Measurements from ENCODE around the gene CSE1L.

CSE1L gene

GRCh38 chr20:49046087-49046900, at the start of gene CSE1L:
TSS of gene CSE1L (plus strand) at chr20:49046312. CDS start at chr20:49058464, 12,152 bp downstream.
- ChIA-PET POLR2A (interaction anchor here (0.6 to 1.1 kb wide), 2 partner anchors 32 to 56 kb away, joined by 3 to 4 read pairs; no protein-coding TSS in a partner anchor), CTCF (interaction anchor here (0.8 to 2.7 kb wide), 4 partner anchors 8 to 171 kb away, joined by 3 to 10 read pairs (median 5); no protein-coding TSS in a partner anchor)
- peak within 1 kb of the TSS; percentile 100 for H3K4me3 ChIP-seq (ENCODE audit: low read depth, low read length)
- peak; percentile 69 for DNase-seq (ENCODE audit: low read depth, low spot score)
- TF ChIP-seq, protein P1, sequence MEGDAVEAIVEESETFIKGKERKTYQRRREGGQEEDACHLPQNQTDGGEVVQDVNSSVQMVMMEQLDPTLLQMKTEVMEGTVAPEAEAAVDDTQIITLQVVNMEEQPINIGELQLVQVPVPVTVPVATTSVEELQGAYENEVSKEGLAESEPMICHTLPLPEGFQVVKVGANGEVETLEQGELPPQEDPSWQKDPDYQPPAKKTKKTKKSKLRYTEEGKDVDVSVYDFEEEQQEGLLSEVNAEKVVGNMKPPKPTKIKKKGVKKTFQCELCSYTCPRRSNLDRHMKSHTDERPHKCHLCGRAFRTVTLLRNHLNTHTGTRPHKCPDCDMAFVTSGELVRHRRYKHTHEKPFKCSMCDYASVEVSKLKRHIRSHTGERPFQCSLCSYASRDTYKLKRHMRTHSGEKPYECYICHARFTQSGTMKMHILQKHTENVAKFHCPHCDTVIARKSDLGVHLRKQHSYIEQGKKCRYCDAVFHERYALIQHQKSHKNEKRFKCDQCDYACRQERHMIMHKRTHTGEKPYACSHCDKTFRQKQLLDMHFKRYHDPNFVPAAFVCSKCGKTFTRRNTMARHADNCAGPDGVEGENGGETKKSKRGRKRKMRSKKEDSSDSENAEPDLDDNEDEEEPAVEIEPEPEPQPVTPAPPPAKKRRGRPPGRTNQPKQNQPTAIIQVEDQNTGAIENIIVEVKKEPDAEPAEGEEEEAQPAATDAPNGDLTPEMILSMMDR (IDR thresholded peaks at IDR 0.05; ENCODE audit: insufficient read depth, low read length, missing control alignments): no peak

DNA sequence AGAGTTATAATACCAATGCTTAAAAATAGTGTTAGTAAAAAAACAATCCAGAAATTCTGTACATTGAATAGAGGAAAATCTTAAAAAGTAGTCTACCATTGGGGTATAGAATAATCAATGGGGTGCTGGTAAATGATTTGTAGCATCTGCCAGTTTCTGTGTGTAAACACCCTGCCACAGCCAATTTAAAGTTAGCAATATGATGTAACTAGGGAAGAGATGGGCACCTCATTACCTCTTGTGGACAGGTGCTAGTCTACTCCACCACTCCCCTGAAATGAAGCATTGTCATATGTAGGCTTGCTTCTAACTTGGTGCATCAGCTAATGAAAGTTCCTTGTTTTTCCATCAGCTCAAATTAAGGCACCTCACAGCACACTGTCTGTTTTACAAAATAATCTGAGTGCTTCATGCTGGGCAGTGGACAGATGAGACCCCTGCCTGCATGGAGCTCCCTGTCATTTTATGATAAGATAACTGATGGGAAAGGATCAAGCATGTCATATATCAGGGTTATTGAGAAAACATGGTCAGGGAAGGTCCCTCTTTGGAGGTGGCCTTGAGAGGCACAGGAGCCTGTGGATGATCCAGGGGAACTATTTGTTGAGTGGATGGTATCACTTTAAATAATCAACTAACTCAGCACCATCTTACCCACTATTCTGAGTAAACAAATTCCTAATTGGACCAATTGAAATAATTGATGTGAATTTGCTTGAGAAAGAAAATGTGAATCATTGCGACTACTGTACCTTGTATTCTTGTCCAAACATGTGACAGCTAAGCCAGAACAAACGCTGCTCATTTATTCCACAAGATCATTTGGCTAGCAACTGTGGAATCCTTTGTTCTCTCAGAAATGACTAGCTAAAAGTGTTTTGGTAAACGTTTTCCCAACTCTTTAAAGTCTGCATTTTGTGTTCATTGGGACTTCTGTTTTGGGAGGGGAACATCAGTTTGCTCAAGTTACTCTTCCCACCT, 45.9 kb upstream of the CSE1L start:
- CTCF ChIA-PET: interaction anchor here (0.7 kb wide), 1 partner anchor 11 kb away, joined by 3 read pairs; no protein-coding TSS in a partner anchor
- POLR2A ChIA-PET: interaction anchor here (0.6 kb wide), 1 partner anchor 216 kb away, joined by 4 read pairs; no protein-coding TSS in a partner anchor
- no peak overlapping the region for H3K4me3 ChIP-seq (ENCODE audit: low read depth, low read length)
- TF ChIP-seq, protein P1 (IDR thresholded peaks at IDR 0.05; ENCODE audit: insufficient read depth, low read length, missing control alignments): no peak
- DNase-seq (ENCODE audit: low read depth, low spot score): no peak

GRCh38 chr20:49001741-49002140, 44.4 kb upstream of the CSE1L start:
- TF ChIP-seq, protein P1 (IDR thresholded peaks at IDR 0.05; ENCODE audit: insufficient read depth, low read length, missing control alignments): no peak
- no peak overlapping the region for H3K4me3 ChIP-seq (ENCODE audit: low read depth, low read length)
- ChIA-PET CTCF (interaction anchor here (0.8 kb wide), 1 partner anchor 15 kb away, joined by 3 read pairs; no protein-coding TSS in a partner anchor), POLR2A (no interaction called here)
- DNase-seq (ENCODE audit: low read depth, low spot score): no peak

- TF ChIP-seq, protein P1 (IDR thresholded peaks at IDR 0.05; ENCODE audit: insufficient read depth, low read length, missing control alignments): no peak
- no peak overlapping the region for H3K4me3 ChIP-seq (ENCODE audit: low read depth, low read length)
- POLR2A ChIA-PET: no interaction called here
- CTCF ChIA-PET: no interaction called here
- DNase-seq (ENCODE audit: low read depth, low spot score): no peak
Observed at GRCh38 chr20:49006446-49006980, 39.6 kb upstream of the CSE1L start.

DNA sequence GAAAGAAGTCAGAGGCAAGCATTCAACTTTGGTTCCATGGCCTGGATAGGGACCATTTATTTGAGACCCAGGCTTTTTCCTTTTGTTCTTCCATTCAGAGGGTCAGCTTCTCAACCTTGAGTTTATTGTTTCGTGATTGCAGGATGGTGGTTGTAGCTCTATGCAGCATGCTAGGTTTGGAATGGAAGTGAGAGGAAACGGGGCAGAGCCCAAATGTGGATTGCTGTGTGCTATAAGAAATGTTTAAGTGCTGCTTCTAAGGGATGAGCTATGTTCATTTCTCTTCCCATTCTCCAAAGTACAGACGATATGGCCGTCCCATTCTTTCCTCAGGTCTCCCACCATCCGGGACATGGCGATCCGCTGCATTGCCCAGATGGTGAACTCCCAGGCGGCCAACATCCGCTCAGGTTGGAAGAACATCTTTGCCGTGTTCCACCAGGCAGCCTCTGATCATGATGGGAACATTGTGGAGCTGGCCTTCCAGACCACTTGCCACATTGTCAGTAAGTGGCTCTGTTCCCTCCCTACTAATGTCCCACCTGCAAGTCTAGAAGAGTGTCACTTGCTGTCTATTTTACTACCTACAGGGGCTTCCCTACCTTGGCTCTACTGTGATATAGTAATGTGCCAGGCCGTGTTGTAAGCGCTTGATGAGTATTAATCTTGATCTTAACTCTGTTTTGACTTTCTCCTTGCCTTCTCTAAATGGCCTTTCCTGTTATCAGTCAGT, 36.0 kb upstream of the CSE1L start:
- DNase-seq (ENCODE audit: low read depth, low spot score): no peak
- H3K4me3 ChIP-seq (ENCODE audit: low read depth, low read length): no peak overlapping the region
- CTCF ChIA-PET: interaction anchor here (1.2 kb wide), 1 partner anchor 11 kb away, joined by 3 read pairs; no protein-coding TSS in a partner anchor
- TF ChIP-seq, protein P1 (IDR thresholded peaks at IDR 0.05; ENCODE audit: insufficient read depth, low read length, missing control alignments): no peak
- POLR2A ChIA-PET: no interaction called here
